GM10248 (cell line): ENCODE results near the gene APOBEC3B.

Experiments used
- CTCF ChIA-PET: fragments of 300-600 bp; sonication (Branson Sonifier 250); formaldehyde crosslinking; extraction: SDS; loops from one replicate; lab custom pipeline; 2021; ENCODE audit warnings: antibody characterized with exemption; lab: Yijun Ruan, JAX
- POLR2A ChIA-PET: fragments of 350-650 bp; sonication (Branson Sonifier 250); formaldehyde crosslinking; extraction: SDS; loops from one replicate; lab custom pipeline; 2020; ENCODE audit warnings: antibody characterized with exemption; lab: Yijun Ruan, JAX
- DNase-seq: peaks from one replicate; pipeline ENCODE4 v3.0.0; 2012; ENCODE audit errors: extremely low spot score
- CTCF ChIP-seq: IDR thresholded peaks from 2 replicates; pipeline ENCODE4 v1.5.1; 2012; ENCODE audit warnings: mild to moderate bottlenecking, low read depth; ENCODE audit errors: extremely low read depth, missing control alignments, control extremely low read depth

Gene APOBEC3B

GRCh38 chr22:39041908-39042307 lies 59.8 kb downstream of the APOBEC3B start:
- POLR2A ChIA-PET = no interaction called here
- DNase-seq = no peak
- CTCF ChIA-PET = no interaction called here
- no peak for TF ChIP-seq CTCF
